NCI-H1092 treated with DMSO at 0.1 percent for 48 hours (cell line): Measurements from ENCODE around the gene PTPRA.
A peak's percentile ranks its signal among the peaks of the same experiment; 100 is the strongest.

Experiments
- DNase-seq: peaks from one replicate; lab custom pipeline; 2025; lab: John Stamatoyannopoulos, UW

Gene PTPRA

GRCh38 chr20:2849529-2849928 lies 23.8 kb upstream of the PTPRA start:
- no peak for DNase-seq

GRCh38 chr20:2851086-2851485 lies 22.2 kb upstream of the PTPRA start:
- no peak for DNase-seq

GRCh38 chr20:2858591-2858990 lies 14.7 kb upstream of the PTPRA start:
- no peak for DNase-seq

GRCh38 chr20:2859330-2860121 lies 13.8 kb upstream of the PTPRA start:
- DNase-seq = no peak

GRCh38 chr20:2864626-2865025 lies 8.7 kb upstream of the PTPRA start:
- no peak for DNase-seq

- DNase-seq = no peak
Observed at GRCh38 chr20:2865101-2865500, 8.2 kb upstream of the PTPRA start.

GRCh38 chr20:2865630-2866029 lies 7.7 kb upstream of the PTPRA start:
- DNase-seq = no peak

- DNase-seq = no peak
Observed at GRCh38 chr20:2866236-2866635, 7.0 kb upstream of the PTPRA start.

- DNase-seq = no peak
Observed at GRCh38 chr20:2867081-2867864, 6.0 kb upstream of the PTPRA start.

- no peak for DNase-seq
Observed at GRCh38 chr20:2869381-2869780, 3.9 kb upstream of the PTPRA start.

GRCh38 chr20:2871111-2871465 lies 2.2 kb upstream of the PTPRA start:
- no peak for DNase-seq

GRCh38 chr20:2871661-2872458 lies 1.4 kb upstream of the PTPRA start:
- DNase-seq = no peak

GRCh38 chr20:2872459-2873009 lies 747 bp upstream of the PTPRA start:
- DNase-seq = peak; percentile 43

GRCh38 chr20:2873747-2874041 lies 413 bp downstream of the PTPRA start:
- peak; percentile 57 for DNase-seq

GRCh38 chr20:2874456-2874855 lies 1.2 kb downstream of the PTPRA start:
- DNase-seq = no peak

- DNase-seq = no peak
Observed at GRCh38 chr20:2875690-2876203, 2.5 kb downstream of the PTPRA start.

- DNase-seq = no peak
Observed at GRCh38 chr20:2878515-2878914, 5.2 kb downstream of the PTPRA start.

GRCh38 chr20:2879146-2879545 lies 5.9 kb downstream of the PTPRA start:
- DNase-seq = no peak

GRCh38 chr20:2880650-2881049 lies 7.4 kb downstream of the PTPRA start:
- DNase-seq = no peak

GRCh38 chr20:2883726-2884637 lies 10.7 kb downstream of the PTPRA start:
- no peak for DNase-seq

GRCh38 chr20:2887715-2888114 lies 14.4 kb downstream of the PTPRA start:
- DNase-seq = no peak
